Measurements from ENCODE around the gene SLC8B1.

DNA sequence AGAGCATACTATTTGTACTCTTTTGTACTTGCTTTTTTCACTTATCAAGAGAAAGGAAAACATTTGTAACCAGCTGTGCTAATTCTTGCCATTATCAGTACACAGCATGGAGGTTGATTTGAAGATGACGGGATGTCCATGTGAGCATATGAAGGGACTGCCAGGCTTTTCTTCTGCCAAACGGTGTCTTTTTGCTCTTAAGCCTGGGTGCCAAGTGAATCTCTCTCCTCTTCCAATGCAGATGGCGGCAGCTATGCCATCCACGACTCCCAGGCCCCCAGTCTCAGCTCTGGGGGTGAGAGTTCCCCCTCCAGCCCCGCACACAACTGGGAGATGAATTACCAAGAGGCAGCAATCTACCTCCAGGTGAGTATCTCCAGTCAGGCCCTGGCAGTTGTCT lies 74.8 kb downstream of the SLC8B1 start:
- TF ChIP-seq, protein P1, sequence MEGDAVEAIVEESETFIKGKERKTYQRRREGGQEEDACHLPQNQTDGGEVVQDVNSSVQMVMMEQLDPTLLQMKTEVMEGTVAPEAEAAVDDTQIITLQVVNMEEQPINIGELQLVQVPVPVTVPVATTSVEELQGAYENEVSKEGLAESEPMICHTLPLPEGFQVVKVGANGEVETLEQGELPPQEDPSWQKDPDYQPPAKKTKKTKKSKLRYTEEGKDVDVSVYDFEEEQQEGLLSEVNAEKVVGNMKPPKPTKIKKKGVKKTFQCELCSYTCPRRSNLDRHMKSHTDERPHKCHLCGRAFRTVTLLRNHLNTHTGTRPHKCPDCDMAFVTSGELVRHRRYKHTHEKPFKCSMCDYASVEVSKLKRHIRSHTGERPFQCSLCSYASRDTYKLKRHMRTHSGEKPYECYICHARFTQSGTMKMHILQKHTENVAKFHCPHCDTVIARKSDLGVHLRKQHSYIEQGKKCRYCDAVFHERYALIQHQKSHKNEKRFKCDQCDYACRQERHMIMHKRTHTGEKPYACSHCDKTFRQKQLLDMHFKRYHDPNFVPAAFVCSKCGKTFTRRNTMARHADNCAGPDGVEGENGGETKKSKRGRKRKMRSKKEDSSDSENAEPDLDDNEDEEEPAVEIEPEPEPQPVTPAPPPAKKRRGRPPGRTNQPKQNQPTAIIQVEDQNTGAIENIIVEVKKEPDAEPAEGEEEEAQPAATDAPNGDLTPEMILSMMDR (conservative IDR thresholded peaks at IDR 0.05; ENCODE audit: low read depth, low read length), result no peak
- no peak for TF ChIP-seq RCOR1 (IDR thresholded peaks at IDR 0.05; ENCODE audit: insufficient replicate concordance, low read length)

Data from IMR-90 (cell line).